Mesothelial cell of epicardium (in vitro differentiated cells): ENCODE data around the gene SLC9A3. TPM values are rescaled to one million over a fixed set of nuclear protein-coding genes. Genes with fewer than 3 reads are reported as not detected.

ENCODE experiments used
- DNase-seq, 2 experiments: peaks; one replicate each; pipeline ENCODE4 v3.0.0; 2021; ENCODE audit warnings: low spot score in 2 of 2; ENCODE audit not compliant: unreplicated experiment in 2 of 2
- H3K27ac Mint-ChIP-seq: 2 replicates; pipeline ENCODE4 v1.8.0; 2021; ENCODE audit warnings: mixed read lengths
- H3K27me3 Mint-ChIP-seq: 2 replicates; pipeline ENCODE4 v1.8.0; 2021; ENCODE audit warnings: low read depth, mixed read lengths
- H3K36me3 Mint-ChIP-seq: 2 replicates; pipeline ENCODE4 v1.8.0; 2021; ENCODE audit warnings: mixed read lengths
- H3K4me1 Mint-ChIP-seq: 2 replicates; pipeline ENCODE4 v1.8.0; 2021; ENCODE audit warnings: mixed read lengths
- H3K4me3 Mint-ChIP-seq: 2 replicates; pipeline ENCODE4 v1.8.0; 2021; ENCODE audit warnings: mild to moderate bottlenecking, moderate library complexity, mixed read lengths
- H3K9me3 Mint-ChIP-seq: 2 replicates; pipeline ENCODE4 v1.8.0; 2021; ENCODE audit warnings: mixed read lengths
- total RNA-seq: library from RNA; stranded (reverse); gene quantifications from 3 replicates; pipeline ENCODE4 v1.2.1, GENCODE V29; 2021
- TF ChIP-seq, protein P1 (sequence below): fragments of 200-600 bp; sonication (generic); IDR thresholded peaks from one replicate; pipeline ENCODE4 v1.5.0; 2021; ENCODE audit warnings: antibody characterized with exemption; ENCODE audit not compliant: unreplicated experiment

The SLC9A3 gene
- total RNA-seq, 1 donor from 2014 or later: 2.3 TPM

- Mint-ChIP-seq H3K9me3 (no peaks in the 10 kb centered on the region), H3K4me3 (no peak overlapping the region), H3K27me3 (no peaks in the 10 kb centered on the region), H3K36me3 (peaks cover 11% of the 10 kb centered on the region), H3K4me1 (peaks cover 7% of the 10 kb centered on the region), H3K27ac (no peak overlapping the region)
- DNase-seq: peak in 1 of 2 experiments; percentile 32
- TF ChIP-seq, protein P1, sequence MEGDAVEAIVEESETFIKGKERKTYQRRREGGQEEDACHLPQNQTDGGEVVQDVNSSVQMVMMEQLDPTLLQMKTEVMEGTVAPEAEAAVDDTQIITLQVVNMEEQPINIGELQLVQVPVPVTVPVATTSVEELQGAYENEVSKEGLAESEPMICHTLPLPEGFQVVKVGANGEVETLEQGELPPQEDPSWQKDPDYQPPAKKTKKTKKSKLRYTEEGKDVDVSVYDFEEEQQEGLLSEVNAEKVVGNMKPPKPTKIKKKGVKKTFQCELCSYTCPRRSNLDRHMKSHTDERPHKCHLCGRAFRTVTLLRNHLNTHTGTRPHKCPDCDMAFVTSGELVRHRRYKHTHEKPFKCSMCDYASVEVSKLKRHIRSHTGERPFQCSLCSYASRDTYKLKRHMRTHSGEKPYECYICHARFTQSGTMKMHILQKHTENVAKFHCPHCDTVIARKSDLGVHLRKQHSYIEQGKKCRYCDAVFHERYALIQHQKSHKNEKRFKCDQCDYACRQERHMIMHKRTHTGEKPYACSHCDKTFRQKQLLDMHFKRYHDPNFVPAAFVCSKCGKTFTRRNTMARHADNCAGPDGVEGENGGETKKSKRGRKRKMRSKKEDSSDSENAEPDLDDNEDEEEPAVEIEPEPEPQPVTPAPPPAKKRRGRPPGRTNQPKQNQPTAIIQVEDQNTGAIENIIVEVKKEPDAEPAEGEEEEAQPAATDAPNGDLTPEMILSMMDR: no peak
These were observed 96.7 kb downstream of the SLC9A3 start for GRCh38 chr5:427415-428087.

GRCh38 chr5:426392-426976 is 97.8 kb downstream of the SLC9A3 start:
- Mint-ChIP-seq H3K36me3 (peaks cover 11% of the 10 kb centered on the region), H3K9me3 (no peaks in the 10 kb centered on the region), H3K27me3 (no peaks in the 10 kb centered on the region), H3K4me3 (no peak overlapping the region), H3K27ac (no peak overlapping the region), H3K4me1 (peaks cover 7% of the 10 kb centered on the region)
- TF ChIP-seq, protein P1: no peak
- DNase-seq: no peak

DNA sequence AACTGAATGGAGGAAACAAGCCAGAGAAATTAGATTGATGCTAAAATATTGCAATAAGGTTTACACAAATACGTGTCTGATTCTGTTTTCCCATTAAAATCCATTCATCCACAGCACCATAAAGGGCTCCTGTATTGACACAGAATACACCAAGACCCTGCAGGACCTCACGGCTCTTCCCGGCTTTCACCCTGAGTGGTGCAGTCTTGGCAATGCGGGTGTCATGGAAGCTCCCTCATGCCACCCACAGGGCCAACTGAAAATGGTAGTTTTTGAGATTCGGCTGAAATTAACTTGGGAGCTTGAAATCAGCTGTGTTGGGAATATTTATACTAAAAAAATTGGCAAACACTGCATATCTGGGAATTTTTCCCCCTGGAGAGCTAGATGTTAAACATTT is 98.5 kb downstream of the SLC9A3 start:
- H3K4me1 Mint-ChIP-seq: peaks cover 7% of the 10 kb centered on the region
- no peak overlapping the region for H3K4me3 Mint-ChIP-seq
- peaks cover 11% of the 10 kb centered on the region for H3K36me3 Mint-ChIP-seq
- TF ChIP-seq, protein P1: no peak
- no peak for DNase-seq
- no peaks in the 10 kb centered on the region for H3K27me3 Mint-ChIP-seq
- H3K9me3 Mint-ChIP-seq: no peaks in the 10 kb centered on the region
- H3K27ac Mint-ChIP-seq: no peak overlapping the region

GRCh38 chr5:424301-425110 is 99.7 kb downstream of the SLC9A3 start:
- no peak overlapping the region for H3K27ac Mint-ChIP-seq
- no peaks in the 10 kb centered on the region for H3K27me3 Mint-ChIP-seq
- H3K4me1 Mint-ChIP-seq: peaks cover 4% of the 10 kb centered on the region
- TF ChIP-seq, protein P1: no peak
- H3K4me3 Mint-ChIP-seq: no peak overlapping the region
- H3K9me3 Mint-ChIP-seq: no peaks in the 10 kb centered on the region
- no peak for DNase-seq
- peaks cover 8% of the 10 kb centered on the region for H3K36me3 Mint-ChIP-seq

DNA sequence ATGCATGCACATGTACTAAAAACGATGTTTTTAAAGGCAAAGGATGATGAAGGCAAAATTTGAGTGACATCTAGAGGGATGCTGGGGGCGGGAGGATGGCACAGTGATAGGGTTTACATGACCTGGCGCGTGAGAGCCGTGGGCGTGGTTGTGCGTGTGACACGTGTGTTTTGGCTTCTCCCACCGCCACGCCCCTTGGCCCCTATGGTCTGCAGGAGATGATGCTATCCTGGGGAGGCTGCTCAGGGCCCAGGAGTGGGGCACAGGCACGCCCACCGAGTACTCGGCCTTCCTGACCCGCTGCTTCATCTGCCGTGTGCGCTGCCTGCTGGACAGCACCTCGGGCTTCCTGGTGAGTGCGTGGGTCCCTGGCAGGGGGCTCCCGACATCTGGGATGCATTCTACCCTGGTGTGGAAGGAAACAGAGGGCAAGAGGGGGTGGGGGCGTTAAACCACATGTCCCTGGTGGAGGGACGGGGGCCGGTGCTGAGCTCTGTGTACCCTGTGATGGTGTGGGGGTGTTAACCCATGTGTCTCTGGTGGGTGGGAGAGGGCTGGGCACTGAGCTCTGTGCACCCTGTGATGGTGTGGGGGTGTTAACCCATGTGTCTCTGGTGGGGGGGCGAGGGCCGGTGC is 100.5 kb downstream of the SLC9A3 start:
- TF ChIP-seq, protein P1: no peak
- Mint-ChIP-seq H3K27ac (no peak overlapping the region), H3K36me3 (peaks cover 8% of the 10 kb centered on the region), H3K27me3 (no peaks in the 10 kb centered on the region), H3K9me3 (no peaks in the 10 kb centered on the region), H3K4me1 (peaks cover 4% of the 10 kb centered on the region), H3K4me3 (no peak overlapping the region)
- no peak for DNase-seq
